ENCODE data around the gene PRKCE. TPM values are rescaled to one million over a fixed set of nuclear protein-coding genes. Genes with fewer than 3 reads are reported as not detected.
A peak's percentile ranks its signal among the peaks of the same experiment; 100 is the strongest.

Gene PRKCE
- total RNA-seq, 4 donors from 2014 or later, result 5.9 to 21.2 (median 18.5) TPM

- 39 to 50% methylated on average over 4 to 6 of the region's 6 CpGs for WGBS, 2 donors (ENCODE audit: low coverage in 1 of 2)
- H3K4me1 ChIP-seq, result peaks cover 13 to 42% (median 17%) of the 10 kb centered on the region in 3 donors
- H3K36me3 ChIP-seq, result peaks cover 0 to 8% of the 10 kb centered on the region in 2 donors
- no peak overlapping the region for H3K4me3 ChIP-seq
- H3K27ac ChIP-seq, result peak overlapping the region in 3 of 4 donors; percentile 65 to 74 (median 69)
- peak; percentile 46 for ATAC-seq
- TF ChIP-seq EP300 (IDR thresholded peaks at IDR 0.05) (no peak), POLR2A (IDR thresholded peaks at IDR 0.05) (no peak), POLR2AphosphoS5 (IDR thresholded peaks at IDR 0.05) (no peak), CTCF (IDR thresholded peaks at IDR 0.05) (peak; percentile 70 to 80 (median 76))
- no peaks in the 10 kb centered on the region for H3K27me3 ChIP-seq
- no peaks in the 10 kb centered on the region for H3K9me3 ChIP-seq
These were observed 342.1 kb downstream of the PRKCE start for GRCh38 chr2:45993476-45993991.

DNA sequence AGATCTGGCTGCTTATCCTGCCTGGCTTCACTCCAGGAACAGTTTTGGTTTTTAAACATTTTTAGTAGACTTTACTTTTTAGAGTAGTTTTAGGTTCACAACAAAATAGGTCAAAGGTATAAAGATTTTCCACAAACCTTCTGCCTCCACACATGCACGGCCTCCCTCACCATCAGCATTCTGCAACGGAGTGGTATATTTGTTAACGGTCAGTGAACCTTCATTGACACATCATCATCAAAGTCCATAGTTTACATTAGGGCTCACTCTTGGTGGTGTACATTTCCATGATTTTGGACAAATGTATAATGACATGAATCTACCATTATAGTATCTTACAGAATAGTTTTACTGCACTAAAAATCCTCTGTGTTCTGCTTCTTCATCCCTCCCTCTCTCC lies 342.6 kb downstream of the PRKCE start:
- peaks cover 13 to 37% (median 17%) of the 10 kb centered on the region in 3 donors for H3K4me1 ChIP-seq
- no peak overlapping the region for H3K4me3 ChIP-seq
- peaks cover 0 to 3% of the 10 kb centered on the region in 2 donors for H3K36me3 ChIP-seq
- H3K27me3 ChIP-seq, result no peaks in the 10 kb centered on the region
- H3K27ac ChIP-seq, result peak overlapping the region in 2 of 4 donors; percentile 8 to 74
- H3K9me3 ChIP-seq, result no peaks in the 10 kb centered on the region
- WGBS, 2 donors (ENCODE audit: low coverage in 1 of 2), result 55 to 85% methylated on average over 3 of the region's 3 CpGs
- TF ChIP-seq POLR2AphosphoS5 (IDR thresholded peaks at IDR 0.05) (no peak), CTCF (IDR thresholded peaks at IDR 0.05) (no peak), EP300 (IDR thresholded peaks at IDR 0.05) (no peak), POLR2A (IDR thresholded peaks at IDR 0.05) (no peak)
- ATAC-seq, result no peak

DNA sequence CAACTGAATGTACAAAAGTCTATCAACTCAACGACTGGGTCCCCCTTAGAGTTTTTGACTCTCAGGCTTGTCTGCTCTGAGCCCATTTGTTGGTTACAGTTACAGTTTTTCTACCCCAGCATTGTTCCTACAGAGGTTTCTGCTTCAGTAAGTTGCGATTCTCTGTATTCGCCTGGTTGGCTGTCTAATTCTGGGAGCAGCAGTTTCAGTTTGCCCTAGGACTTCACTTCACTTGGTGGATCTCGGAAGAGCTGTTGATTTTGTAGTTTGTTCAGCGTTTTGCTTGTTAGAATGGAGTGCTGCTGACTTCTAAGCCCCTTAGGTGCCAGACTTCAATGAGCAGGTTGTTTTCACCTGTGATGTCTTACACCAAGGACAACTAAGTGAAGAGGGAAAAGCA lies 349.2 kb downstream of the PRKCE start:
- H3K27ac ChIP-seq, result no peak overlapping the region
- H3K9me3 ChIP-seq, result no peaks in the 10 kb centered on the region
- H3K36me3 ChIP-seq, result peaks cover 0 to 24% of the 10 kb centered on the region in 2 donors
- TF ChIP-seq POLR2AphosphoS5 (IDR thresholded peaks at IDR 0.05) (no peak), CTCF (IDR thresholded peaks at IDR 0.05) (no peak), EP300 (IDR thresholded peaks at IDR 0.05) (no peak), POLR2A (IDR thresholded peaks at IDR 0.05) (no peak)
- 88 to 98% methylated on average over 4 to 5 of the region's 5 CpGs for WGBS, 2 donors (ENCODE audit: low coverage in 1 of 2)
- H3K4me3 ChIP-seq, result no peak overlapping the region
- H3K4me1 ChIP-seq, result peaks cover 2 to 28% (median 18%) of the 10 kb centered on the region in 3 donors
- no peaks in the 10 kb centered on the region for H3K27me3 ChIP-seq
- ATAC-seq, result no peak

GRCh38 chr2:46001290-46001689 lies 349.8 kb downstream of the PRKCE start:
- TF ChIP-seq CTCF (IDR thresholded peaks at IDR 0.05) (no peak), EP300 (IDR thresholded peaks at IDR 0.05) (no peak), POLR2A (IDR thresholded peaks at IDR 0.05) (no peak)
- no peaks in the 10 kb centered on the region for H3K9me3 ChIP-seq
- peaks cover 2 to 28% (median 18%) of the 10 kb centered on the region in 3 donors for H3K4me1 ChIP-seq
- no peak for ATAC-seq
- peak overlapping the region in 3 of 4 donors; percentile 59 to 69 (median 69) for H3K27ac ChIP-seq
- no peaks in the 10 kb centered on the region for H3K27me3 ChIP-seq
- 49 to 70% methylated on average over 6 of the region's 7 CpGs for WGBS, 2 donors (ENCODE audit: low coverage in 1 of 2)
- peaks cover 0 to 31% of the 10 kb centered on the region in 2 donors for H3K36me3 ChIP-seq
- no peak overlapping the region for H3K4me3 ChIP-seq
